Activated effector memory CD4-positive, alpha-beta T cell treated with Interleukin-2 at 50 U/mL for 16 hours (primary cell): ENCODE data around the gene MUC5AC.

ENCODE experiments used
- DNase-seq: peaks from one replicate; pipeline ENCODE4 v3.0.0-alpha.2; 2020

The MUC5AC gene

DNA sequence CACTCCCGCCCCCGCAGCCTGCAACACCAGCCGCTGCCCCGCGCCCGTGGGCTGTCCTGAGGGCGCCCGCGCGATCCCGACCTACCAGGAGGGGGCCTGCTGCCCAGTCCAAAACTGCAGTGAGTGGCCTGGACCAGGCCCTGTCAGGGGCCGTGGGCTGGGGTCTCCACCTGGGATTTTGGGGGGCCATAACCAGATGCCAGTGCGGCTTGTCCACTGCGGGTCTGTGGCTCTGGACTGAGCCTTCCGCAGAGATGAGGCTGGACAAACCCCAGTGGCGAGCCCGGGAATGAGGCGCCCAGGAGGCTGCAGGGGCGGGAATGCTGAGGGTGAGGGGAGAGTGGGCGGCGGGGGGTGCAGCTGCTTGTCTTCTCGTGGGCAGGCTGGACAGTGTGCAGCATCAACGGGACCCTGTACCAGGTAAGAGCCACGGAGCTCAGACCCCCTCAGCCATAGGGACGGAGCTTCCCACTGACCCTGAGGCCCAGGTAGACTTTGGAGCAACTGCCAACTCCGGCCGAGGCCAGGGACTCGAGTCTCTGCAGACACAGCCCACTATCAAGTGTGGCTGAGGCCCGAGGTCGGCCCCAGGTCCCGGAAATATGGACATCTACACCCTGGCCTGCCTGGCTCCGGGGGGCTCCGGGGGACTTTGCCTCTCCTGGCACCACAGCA is 40.3 kb downstream of the MUC5AC start:
- no peak for DNase-seq

DNA sequence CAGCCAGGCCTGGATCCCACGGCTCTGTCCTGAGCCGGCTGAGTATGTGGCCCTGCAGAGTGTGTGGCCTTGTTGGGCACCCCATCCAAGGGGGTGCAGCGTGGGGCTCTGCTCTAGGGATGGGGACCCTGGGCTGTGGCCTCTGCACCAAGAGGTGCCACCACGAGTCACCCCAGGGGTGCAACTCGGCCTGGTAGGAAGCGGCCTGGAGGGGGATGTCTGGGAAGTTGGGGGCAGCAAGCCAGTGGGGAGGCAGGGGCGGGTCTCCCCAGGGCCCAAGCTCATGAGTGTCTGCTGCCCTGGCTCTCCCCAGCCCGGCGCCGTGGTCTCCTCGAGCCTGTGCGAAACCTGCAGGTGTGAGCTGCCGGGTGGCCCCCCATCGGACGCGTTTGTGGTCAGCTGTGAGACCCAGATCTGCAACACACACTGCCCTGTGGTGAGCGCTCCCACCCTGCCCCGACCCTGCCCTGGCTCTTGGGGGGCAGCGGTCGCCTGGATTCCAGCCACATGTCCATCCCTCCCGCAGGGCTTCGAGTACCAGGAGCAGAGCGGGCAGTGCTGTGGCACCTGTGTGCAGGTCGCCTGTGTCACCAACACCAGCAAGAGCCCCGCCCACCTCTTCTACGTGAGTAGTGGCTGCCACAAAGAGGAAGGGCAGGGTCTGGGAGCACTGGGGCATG is 40.9 kb downstream of the MUC5AC start:
- DNase-seq, result no peak

DNA sequence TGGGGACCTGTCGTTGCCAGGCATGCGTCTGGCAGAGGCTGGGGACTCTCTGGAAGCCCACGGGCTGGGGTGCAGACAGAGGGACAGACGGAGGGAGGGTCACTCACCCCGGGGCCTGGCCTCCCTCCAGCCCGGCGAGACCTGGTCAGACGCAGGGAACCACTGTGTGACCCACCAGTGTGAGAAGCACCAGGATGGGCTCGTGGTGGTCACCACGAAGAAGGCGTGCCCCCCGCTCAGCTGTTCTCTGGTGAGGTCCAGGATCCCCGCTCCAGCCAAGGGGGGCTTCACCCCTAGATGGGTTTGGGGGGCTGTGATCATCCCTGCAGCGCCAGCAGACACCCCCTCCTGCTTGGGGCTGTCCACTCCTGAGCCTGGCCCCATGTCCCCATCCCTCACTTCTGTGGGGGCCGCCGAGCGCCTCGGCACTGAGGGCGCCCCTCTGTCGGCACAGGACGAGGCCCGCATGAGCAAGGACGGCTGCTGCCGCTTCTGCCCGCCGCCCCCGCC is 41.5 kb downstream of the MUC5AC start:
- DNase-seq, result no peak

DNA sequence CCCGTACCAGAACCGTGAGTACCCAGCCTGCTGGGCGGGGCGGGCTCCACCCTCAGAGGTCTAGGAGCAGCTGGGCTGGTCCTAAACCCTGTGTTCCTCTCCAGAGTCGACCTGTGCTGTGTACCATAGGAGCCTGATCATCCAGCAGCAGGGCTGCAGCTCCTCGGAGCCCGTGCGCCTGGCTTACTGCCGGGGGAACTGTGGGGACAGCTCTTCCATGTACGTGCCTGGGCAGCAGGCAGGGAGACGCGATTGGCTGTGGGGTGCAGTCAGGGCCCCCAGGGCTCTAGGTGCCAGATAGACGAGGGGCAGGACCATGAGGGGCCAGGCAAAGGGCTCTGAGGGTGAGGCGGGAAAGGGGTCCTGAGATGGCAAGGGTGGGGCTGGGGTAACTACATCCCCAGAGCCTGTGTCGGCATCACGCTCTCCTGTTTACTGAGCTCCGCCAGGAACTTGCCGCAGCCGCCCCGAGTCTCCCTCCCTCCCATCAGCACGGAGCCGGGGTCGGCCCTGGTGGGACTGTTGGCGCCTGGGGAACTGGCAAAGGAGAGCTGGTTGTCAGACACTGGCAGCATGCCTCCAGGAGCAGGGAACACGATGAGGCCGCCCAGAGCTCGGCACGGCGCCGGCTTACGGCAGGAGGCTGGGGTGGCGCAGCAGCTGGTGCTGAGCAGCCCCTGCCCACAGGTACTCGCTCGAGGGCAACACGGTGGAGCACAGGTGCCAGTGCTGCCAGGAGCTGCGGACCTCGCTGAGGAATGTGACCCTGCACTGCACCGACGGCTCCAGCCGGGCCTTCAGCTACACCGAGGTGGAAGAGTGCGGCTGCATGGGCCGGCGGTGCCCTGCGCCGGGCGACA is 42.2 kb downstream of the MUC5AC start:
- no peak for DNase-seq

DNA sequence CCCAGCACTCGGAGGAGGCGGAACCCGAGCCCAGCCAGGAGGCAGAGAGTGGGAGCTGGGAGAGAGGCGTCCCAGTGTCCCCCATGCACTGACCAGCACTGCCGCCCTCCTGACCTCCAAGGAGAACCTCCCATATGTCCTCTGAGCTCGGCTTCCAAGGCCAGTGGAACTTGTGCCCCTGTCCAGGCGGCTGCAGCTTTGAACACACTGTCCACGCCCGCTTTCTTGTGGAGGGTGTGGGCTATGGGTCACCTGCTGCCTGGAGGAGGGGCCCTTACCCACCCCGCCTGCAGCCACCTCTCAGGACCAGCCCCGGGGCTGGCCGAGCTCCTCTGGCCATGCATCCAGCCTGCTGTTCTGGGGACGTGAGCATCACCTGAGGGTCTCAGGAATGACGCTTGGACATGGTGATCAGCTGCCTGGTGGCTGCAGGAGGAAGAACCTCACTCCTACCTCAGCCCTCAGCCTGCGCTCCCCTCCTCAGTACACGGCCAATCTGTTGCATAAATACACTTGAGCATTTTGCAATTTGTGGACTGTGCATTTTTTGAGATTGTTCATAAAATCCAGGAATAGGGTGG is 42.9 kb downstream of the MUC5AC start:
- DNase-seq, result no peak

DNA sequence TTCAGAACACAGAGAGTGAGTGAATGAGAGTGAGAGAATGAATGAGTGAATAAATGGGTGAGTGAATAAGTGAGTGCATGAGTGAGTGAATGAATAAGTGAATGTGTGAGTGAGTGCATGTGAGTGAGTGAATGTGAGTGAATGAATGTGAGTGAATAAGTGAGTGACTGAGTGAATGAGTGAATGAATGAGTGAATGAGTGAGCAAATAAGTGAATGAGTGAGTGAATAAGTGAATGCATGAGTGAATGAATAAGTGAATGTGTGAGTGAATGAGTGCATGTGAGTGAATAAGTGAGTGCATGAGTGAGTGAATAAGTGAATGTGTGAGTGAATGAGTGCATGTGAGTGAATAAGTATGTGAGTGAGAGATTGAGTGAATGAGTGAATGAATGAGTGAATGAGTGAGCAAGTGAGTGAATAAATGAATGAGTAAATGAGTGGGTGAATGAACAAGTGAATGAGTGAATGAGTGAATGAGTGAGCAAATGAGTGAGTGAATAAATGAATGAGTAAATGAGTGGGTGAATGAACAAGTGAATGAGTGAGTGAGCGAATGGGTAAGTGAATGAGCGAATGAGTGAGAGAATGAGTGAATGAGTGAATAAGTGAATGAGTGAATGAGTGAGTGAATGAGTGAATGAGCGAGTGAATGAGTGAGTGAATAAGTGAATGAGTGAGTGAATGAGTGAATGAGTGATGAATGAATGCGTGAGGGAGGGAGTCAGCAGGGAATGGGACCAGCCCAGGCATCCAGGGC is 43.8 kb downstream of the MUC5AC start:
- no peak for DNase-seq

DNA sequence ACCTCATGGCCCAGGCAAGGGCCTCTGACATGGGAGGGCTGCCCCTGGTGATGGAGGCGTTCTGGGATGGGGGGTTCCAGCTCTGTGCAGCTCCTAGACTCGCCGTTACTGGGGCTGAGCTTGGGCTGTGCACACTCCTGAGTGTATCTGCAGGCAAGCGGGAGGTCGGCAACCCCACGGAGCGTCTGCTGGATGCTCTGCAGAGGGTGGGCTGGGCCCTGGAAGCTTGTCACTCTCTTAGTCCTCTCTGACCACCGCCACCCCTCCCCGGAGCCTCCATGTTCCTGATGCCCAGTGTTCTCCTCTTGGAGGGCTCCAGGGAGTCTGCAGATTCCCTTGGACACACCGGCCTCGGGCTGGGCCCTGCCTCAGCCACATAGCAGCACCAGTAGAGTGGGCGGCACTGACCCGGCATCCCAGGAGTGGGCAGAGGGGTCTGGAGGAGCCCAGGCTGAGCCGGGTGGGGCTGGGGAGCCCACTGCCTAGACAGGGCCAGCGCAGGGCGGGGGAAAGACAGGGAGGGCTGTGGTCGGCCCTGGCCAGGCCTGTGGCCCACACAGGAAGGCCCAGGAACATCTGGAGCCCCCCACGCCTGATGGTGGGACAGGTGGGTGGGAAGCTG is 44.5 kb downstream of the MUC5AC start:
- no peak for DNase-seq

DNA sequence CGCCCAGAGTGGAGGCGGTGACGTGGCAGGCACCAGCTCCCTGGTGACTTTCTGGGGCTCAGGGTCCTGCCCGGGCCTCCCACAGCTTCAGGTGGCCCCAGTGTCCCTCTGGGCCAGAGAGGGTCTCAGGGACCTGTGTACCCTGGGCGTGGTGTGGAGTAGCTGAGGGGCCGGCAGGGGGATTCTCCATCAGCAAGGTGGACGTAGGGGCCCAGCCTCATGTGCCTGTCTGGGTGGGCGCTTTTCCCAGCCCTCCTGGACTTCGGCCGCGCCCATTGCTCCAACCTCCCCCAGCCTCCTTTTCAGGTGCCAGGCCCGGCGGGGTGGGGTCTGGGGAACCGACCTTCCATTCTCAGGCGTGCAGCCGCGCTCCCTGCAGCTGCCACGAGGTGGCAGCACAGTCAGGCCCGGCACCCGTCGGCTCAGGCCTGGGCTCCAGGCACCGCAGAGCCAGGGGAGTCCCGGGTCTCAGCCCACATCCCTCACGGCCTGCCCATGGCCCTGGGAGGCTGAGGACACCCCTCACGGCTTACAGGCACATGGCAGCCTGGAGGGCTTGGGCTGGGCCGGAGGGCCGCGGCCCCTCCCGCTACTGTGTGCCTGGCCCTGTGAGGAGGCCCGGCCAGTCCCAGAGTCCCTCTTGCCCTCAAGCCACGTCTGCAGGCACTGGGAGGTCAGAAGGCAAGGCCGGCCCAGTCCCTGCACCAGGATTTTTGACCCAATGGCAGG is 45.2 kb downstream of the MUC5AC start:
- DNase-seq, result peak; percentile 46

DNA sequence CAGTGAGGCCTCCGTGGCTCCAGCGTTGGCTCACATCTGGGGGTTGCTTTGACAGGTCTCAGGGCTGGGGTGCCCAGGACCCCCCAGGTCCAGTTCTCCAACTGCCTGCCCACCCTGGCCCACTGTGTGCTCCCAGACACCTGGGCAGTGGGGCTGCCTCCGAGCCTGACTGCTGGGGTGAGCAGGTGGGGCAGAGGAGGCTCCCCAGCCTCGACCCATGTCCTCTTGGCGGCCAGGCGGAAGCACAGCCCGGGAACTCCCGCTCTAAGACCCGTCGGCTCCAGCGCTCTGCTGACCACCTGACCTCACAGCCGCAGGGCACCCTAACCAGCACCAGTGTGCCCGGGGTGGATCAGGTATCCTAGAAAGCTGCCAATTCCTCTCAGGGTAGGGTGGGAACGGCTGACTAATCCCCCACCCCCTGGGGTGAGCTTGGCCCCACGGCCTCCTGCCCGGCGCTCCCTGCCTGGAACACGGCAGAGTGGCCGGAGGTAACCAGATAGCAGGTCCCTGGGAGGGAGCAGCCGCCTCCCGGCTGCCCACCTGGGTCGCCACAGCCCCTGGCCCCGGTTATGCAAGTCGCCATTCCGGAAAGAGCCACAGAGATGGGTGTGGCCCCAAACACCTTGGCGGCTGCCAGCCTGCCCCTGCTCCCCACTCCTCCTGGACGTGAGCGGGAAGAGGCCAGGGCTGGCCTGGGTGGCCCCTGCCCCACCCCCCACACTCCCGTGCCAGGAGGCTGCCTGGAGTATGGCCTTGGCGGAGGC is 45.9 kb downstream of the MUC5AC start:
- DNase-seq, result no peak

DNA sequence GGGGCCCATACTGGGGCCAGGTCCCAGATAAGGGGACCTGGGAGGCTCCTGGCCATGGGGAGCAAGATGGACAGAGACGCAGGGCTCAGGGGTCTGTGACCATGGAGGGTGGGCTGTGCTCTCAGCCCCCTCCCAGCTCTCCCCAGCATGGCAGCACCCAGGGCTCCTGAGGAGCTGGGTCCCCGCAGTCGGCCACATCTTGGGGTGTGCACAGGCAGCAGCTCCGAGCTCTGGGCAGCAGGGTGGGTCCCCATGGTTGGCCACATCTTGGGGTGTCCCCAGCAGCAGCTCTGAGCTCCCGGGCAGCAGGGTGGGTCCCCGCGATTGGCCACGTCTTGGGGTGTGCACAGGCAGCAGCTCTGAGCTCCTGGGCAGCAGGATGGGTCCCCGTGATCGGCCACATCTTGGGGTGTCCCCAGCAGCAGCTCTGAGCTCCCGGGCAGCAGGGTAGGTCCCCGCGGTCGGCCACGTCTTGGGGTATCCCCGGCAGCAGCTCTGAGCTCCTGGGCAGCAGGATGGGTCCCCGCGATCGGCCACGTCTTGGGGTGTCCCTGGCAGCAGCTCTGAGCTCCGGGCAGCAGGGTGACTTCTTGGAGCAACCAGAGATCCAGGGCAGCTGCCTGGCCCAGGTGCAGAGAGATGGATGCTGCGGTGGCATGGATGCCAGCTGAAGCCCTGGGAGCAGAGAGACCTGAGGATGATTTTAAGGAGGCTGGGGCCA is 46.8 kb downstream of the MUC5AC start:
- DNase-seq, result no peak

DNA sequence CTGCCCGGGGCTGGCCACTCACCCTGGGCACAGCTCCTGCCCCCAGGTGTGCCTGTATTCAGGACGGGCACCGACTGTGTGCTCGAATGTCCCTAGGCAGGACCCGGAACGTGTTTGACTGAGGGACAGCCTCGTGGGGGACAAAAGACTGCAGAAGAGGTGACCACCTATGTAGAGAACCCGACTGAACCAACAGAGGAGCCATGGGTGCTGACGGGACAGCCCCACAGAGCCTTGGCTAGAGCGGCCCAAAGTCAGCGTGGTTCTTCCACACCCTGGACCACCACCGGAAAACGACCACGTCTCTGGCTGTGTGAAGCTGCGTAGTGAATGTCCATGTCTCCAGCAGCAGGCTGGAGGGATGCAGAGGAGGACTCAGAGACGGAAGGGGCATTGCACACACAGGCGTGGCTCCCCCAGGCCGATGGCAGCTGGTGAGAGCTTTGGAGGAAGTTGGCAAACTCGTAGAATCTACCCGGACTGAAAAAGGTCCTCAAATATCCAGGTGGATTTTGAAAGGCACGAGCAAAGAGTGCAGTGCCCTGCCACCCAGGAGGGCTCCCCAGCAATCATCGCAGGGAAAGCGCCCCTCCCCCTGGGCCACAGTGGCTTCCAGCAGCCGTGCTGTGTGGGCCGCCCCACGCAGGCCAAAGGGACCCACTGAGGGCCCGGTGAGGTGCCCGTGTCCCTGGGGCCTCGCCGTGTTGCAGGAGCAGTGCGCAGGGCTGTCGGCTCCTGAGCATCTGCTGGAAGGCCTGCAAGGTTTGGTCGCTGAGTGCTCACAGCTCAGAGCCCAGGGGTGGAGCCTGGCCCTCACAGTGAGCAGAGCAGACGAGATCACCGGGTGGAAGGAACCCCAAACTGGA is 47.6 kb downstream of the MUC5AC start:
- DNase-seq, result no peak

DNA sequence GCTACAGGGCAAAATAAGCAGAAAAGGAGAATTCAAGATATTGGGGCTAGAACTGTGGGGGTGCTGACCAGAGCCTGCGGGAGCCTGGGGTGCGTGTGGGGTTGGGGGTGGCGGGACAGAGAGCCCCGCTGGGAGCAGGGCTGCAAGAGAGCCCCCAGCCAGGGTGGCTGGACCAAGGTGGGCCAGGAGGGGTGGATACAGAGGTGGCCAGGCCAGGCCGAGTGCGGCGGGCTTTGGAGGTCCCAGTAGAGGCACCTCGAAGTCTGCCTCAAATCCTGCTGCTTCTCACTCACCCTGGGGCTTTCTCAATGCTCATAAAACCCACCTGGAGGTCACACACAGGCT is 48.2 kb downstream of the MUC5AC start:
- no peak for DNase-seq

DNA sequence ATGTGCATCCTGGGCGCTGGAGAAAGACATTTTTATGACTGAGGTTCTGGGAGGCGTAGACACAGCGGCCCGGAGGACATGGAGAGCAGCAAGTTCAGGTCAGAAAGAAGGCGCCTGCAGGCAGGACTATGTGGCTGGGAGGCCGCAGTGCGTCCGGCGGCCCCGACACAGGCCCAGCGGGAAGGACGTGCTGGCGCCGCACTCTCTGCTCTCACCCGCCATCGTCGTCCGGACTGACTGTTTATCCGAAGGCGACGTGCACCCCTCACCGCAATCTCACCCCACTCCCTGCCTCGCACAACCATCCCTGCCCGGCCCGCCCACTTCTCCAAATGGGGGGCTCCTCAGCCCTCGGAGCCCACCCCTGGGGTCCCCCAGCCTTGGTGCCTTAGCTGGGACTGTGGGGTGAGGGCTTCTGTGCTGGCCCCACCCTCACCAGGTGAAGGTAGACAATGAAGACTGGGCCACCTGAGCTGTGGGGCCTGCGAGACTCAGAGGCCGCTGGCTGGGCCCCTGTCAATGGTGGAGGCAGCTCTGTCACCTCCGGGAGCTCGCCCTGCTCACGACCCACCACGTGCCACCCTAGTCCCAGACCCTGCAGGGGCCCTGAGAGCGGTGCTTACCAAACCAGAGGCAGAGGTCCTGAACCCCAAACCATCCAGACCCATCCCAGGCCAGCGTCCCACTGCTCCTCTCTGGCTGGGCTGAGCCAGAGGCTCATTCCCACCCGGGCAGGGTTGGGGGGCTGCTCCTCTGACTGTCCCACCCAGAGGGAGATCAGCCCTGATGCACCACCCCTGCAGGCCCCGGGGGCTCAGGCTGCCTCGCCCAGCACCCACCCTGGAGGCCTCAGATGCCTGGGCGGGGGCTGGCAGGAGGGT is 48.9 kb downstream of the MUC5AC start:
- no peak for DNase-seq

DNA sequence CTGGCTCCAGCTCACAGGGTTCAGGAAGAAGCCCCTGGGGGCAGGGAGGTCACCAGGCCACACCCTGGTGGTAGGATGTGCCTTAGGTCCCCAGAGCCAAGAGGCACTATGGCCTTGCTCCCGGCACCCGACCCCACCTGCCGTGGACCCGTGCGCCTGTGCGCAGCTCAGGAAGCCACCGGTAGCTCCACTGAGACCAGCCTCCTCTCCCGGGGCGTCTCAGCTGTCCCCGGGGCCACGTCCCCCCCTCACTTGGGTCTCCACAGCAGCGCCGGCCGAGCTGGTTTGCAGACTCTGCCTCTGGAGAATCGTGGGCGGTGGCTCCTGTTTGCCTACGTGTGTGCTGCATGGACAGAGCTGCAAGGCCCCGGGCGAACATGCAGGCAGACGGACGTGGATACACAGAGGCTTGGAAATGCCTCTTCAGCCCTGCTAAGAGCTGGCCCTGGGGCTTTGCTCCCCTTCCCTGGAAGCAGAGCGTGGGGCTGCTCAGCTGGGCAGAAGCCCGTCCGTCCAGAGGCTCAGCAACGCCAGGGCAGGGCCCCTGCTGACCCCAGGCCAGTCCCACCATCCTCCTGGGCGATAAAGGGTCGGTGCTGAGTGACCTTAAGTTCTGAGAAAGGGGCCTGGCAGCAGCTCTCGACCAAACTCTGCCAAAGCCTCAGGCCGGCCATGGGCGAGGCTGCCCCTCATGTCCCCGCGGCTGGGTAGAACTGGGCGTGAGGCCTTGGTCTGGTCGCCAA is 49.8 kb downstream of the MUC5AC start:
- DNase-seq, result no peak

DNA sequence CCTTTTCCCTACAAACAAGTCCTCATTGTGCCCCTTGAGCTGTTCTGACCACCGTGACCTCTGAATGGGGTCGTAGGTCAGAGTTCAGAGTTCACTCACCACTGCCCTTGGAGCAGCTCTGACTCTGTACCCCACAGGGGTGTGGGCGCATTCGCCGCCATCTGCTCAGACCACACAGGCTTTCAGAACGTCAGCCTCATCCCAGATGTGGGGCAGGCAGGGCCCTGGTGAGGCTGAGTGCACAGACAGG is 50.3 kb downstream of the MUC5AC start:
- DNase-seq, result no peak

DNA sequence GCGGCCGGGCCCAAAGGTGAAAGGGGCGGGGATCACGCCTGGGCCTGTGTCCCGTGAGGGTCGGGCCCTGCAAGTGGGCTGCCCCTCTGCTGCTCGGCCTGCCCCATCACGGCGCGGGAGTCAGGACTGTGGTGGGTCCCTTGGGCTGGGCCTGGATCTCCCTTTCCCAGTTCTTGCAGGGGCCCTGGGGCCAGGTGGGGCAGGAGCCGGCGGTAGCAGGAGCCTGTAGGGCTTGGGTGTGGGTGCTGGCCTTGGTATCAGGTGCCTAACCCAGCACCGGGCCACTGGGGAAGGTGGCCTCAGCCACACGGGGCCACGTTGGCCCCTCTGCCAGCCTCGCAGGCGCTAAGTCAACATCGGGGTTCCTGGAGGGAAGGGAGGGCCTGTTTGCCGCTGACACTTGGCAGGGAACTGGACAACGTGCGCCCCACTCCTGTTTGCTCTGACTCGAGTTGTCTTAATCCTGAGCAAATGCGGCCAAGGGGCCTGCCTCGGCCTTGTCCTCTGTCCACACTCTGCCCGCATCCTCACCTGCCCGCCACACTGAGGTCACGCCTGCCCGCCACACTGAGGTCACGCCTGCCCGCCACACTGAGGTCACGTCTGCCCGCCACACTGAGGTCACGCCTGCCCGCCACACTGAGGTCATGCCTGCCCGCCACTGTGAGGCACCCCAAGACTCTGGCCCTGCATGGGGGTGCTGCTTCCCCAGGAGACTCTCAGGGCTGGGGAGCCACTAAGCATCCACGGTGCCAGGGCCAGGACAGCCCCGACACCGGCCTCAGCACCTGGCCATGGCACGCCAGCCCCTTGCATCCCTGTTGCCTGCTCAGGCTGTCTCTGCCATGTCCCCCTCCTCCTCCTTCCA is 50.9 kb downstream of the MUC5AC start:
- DNase-seq, result no peak
